ENCODE data around the gene APLP2.

APLP2 gene

GRCh38 chr11:130055617-130056016 is 14.1 kb upstream of the APLP2 start:
- Histone ChIP-seq H3K27ac (ENCODE audit: low read depth, low read length) (no peak overlapping the region), H3K4me1 (ENCODE audit: control insufficient read depth, insufficient read depth, low read length) (no peaks in the 10 kb centered on the region), H3K4me3 (ENCODE audit: low read depth, low read length) (no peak overlapping the region), H3K36me3 (ENCODE audit: control insufficient read depth, insufficient read depth, low read length) (no peaks in the 10 kb centered on the region), H3K27me3 (ENCODE audit: control insufficient read depth, insufficient read depth, low read length) (no peaks in the 10 kb centered on the region), H3K9ac (ENCODE audit: low read length) (no peak overlapping the region), H3K9me3 (ENCODE audit: control insufficient read depth, insufficient read depth, low read depth, low read length) (no peaks in the 10 kb centered on the region)

- no peak overlapping the region for H3K9ac ChIP-seq (ENCODE audit: low read length)
Measured at GRCh38 chr11:130061017-130061416, 8.7 kb upstream of the APLP2 start.

GRCh38 chr11:130062026-130062425 is 7.7 kb upstream of the APLP2 start:
- Histone ChIP-seq H3K9me3 (ENCODE audit: control insufficient read depth, insufficient read depth, low read depth, low read length) (no peaks in the 10 kb centered on the region), H3K9ac (ENCODE audit: low read length) (no peak overlapping the region), H3K36me3 (ENCODE audit: control insufficient read depth, insufficient read depth, low read length) (no peaks in the 10 kb centered on the region), H3K4me3 (ENCODE audit: low read depth, low read length) (no peak overlapping the region), H3K27me3 (ENCODE audit: control insufficient read depth, insufficient read depth, low read length) (peaks cover 9% of the 10 kb centered on the region; the same call in 1 of the 2 replicates), H3K27ac (ENCODE audit: low read depth, low read length) (no peak overlapping the region), H3K4me1 (ENCODE audit: control insufficient read depth, insufficient read depth, low read length) (no peaks in the 10 kb centered on the region; the same call in 1 of the 2 replicates)

More at GRCh38 chr11:130061017-130061416, 8.7 kb upstream of the APLP2 start:
- H3K27ac ChIP-seq (ENCODE audit: low read depth, low read length): no peak overlapping the region
- H3K27me3 ChIP-seq (ENCODE audit: control insufficient read depth, insufficient read depth, low read length): peaks cover 9% of the 10 kb centered on the region; the same call in 1 of the 2 replicates
- no peaks in the 10 kb centered on the region for H3K9me3 ChIP-seq (ENCODE audit: control insufficient read depth, insufficient read depth, low read depth, low read length)
- H3K4me1 ChIP-seq (ENCODE audit: control insufficient read depth, insufficient read depth, low read length): no peaks in the 10 kb centered on the region; the same call in 1 of the 2 replicates
- H3K4me3 ChIP-seq (ENCODE audit: low read depth, low read length): no peak overlapping the region
- H3K36me3 ChIP-seq (ENCODE audit: control insufficient read depth, insufficient read depth, low read length): no peaks in the 10 kb centered on the region

- H3K27me3 ChIP-seq (ENCODE audit: control insufficient read depth, insufficient read depth, low read length): peaks cover 22% of the 10 kb centered on the region
- H3K4me3 ChIP-seq (ENCODE audit: low read depth, low read length): no peak overlapping the region
- H3K4me1 ChIP-seq (ENCODE audit: control insufficient read depth, insufficient read depth, low read length): peaks cover 4% of the 10 kb centered on the region
- H3K27ac ChIP-seq (ENCODE audit: low read depth, low read length): no peak overlapping the region
- H3K9me3 ChIP-seq (ENCODE audit: control insufficient read depth, insufficient read depth, low read depth, low read length): no peaks in the 10 kb centered on the region
- no peaks in the 10 kb centered on the region for H3K36me3 ChIP-seq (ENCODE audit: control insufficient read depth, insufficient read depth, low read length)
- no peak overlapping the region for H3K9ac ChIP-seq (ENCODE audit: low read length)
Measured at GRCh38 chr11:130063451-130063850, 6.2 kb upstream of the APLP2 start.

- Histone ChIP-seq H3K4me3 (ENCODE audit: low read depth, low read length) (no peak overlapping the region), H3K9me3 (ENCODE audit: control insufficient read depth, insufficient read depth, low read depth, low read length) (no peaks in the 10 kb centered on the region), H3K27me3 (ENCODE audit: control insufficient read depth, insufficient read depth, low read length) (peaks cover 25% of the 10 kb centered on the region), H3K4me1 (ENCODE audit: control insufficient read depth, insufficient read depth, low read length) (peaks cover 6% of the 10 kb centered on the region), H3K9ac (ENCODE audit: low read length) (no peak overlapping the region), H3K36me3 (ENCODE audit: control insufficient read depth, insufficient read depth, low read length) (no peaks in the 10 kb centered on the region), H3K27ac (ENCODE audit: low read depth, low read length) (no peak overlapping the region)
Measured at GRCh38 chr11:130064596-130064995, 5.1 kb upstream of the APLP2 start.

GRCh38 chr11:130066338-130066737 is 3.4 kb upstream of the APLP2 start:
- Histone ChIP-seq H3K9ac (ENCODE audit: low read length) (no peak overlapping the region), H3K4me3 (ENCODE audit: low read depth, low read length) (no peak overlapping the region), H3K4me1 (ENCODE audit: control insufficient read depth, insufficient read depth, low read length) (peaks cover 7% of the 10 kb centered on the region), H3K9me3 (ENCODE audit: control insufficient read depth, insufficient read depth, low read depth, low read length) (no peaks in the 10 kb centered on the region), H3K27me3 (ENCODE audit: control insufficient read depth, insufficient read depth, low read length) (peaks cover 25% of the 10 kb centered on the region), H3K36me3 (ENCODE audit: control insufficient read depth, insufficient read depth, low read length) (no peaks in the 10 kb centered on the region), H3K27ac (ENCODE audit: low read depth, low read length) (no peak overlapping the region)

- H3K4me3 ChIP-seq (ENCODE audit: low read depth, low read length): peak overlapping the region; percentile 64
- peaks cover 16% of the 10 kb centered on the region for H3K4me1 ChIP-seq (ENCODE audit: control insufficient read depth, insufficient read depth, low read length)
- H3K27me3 ChIP-seq (ENCODE audit: control insufficient read depth, insufficient read depth, low read length): peaks cover 25% of the 10 kb centered on the region
- no peak overlapping the region for H3K27ac ChIP-seq (ENCODE audit: low read depth, low read length)
- no peaks in the 10 kb centered on the region for H3K36me3 ChIP-seq (ENCODE audit: control insufficient read depth, insufficient read depth, low read length)
- no peaks in the 10 kb centered on the region for H3K9me3 ChIP-seq (ENCODE audit: control insufficient read depth, insufficient read depth, low read depth, low read length)
- H3K9ac ChIP-seq (ENCODE audit: low read length): peak overlapping the region; percentile 59
Measured at GRCh38 chr11:130068546-130068985, 1.1 kb upstream of the APLP2 start.

- Histone ChIP-seq H3K9me3 (ENCODE audit: control insufficient read depth, insufficient read depth, low read depth, low read length) (no peaks in the 10 kb centered on the region), H3K27ac (ENCODE audit: low read depth, low read length) (no peak overlapping the region), H3K4me3 (ENCODE audit: low read depth, low read length) (peak overlapping the region; percentile 64), H3K9ac (ENCODE audit: low read length) (peak overlapping the region; percentile 59), H3K36me3 (ENCODE audit: control insufficient read depth, insufficient read depth, low read length) (no peaks in the 10 kb centered on the region), H3K4me1 (ENCODE audit: control insufficient read depth, insufficient read depth, low read length) (peaks cover 16% of the 10 kb centered on the region), H3K27me3 (ENCODE audit: control insufficient read depth, insufficient read depth, low read length) (peaks cover 24% of the 10 kb centered on the region)
Measured at GRCh38 chr11:130068986-130069658, 572 bp upstream of the APLP2 start.

- H3K4me3 ChIP-seq (ENCODE audit: low read depth, low read length): peak overlapping the region; percentile 94
- peak overlapping the region; percentile 94 for H3K9ac ChIP-seq (ENCODE audit: low read length)
- H3K9me3 ChIP-seq (ENCODE audit: control insufficient read depth, insufficient read depth, low read depth, low read length): no peaks in the 10 kb centered on the region; the same call in 1 of the 2 replicates
- H3K36me3 ChIP-seq (ENCODE audit: control insufficient read depth, insufficient read depth, low read length): no peaks in the 10 kb centered on the region
- peak overlapping the region; percentile 70; the same call in 1 of the 2 replicates for H3K27ac ChIP-seq (ENCODE audit: low read depth, low read length)
- peaks cover 17% of the 10 kb centered on the region for H3K27me3 ChIP-seq (ENCODE audit: control insufficient read depth, insufficient read depth, low read length)
- H3K4me1 ChIP-seq (ENCODE audit: control insufficient read depth, insufficient read depth, low read length): peaks cover 16% of the 10 kb centered on the region
Measured at GRCh38 chr11:130070109-130070845, 583 bp downstream of the APLP2 start.

- H3K4me1 ChIP-seq (ENCODE audit: control insufficient read depth, insufficient read depth, low read length): peaks cover 16% of the 10 kb centered on the region
- peak overlapping the region; percentile 94 for H3K4me3 ChIP-seq (ENCODE audit: low read depth, low read length)
- H3K9me3 ChIP-seq (ENCODE audit: control insufficient read depth, insufficient read depth, low read depth, low read length): no peaks in the 10 kb centered on the region; the same call in 1 of the 2 replicates
- H3K27ac ChIP-seq (ENCODE audit: low read depth, low read length): no peak overlapping the region
- peaks cover 17% of the 10 kb centered on the region for H3K27me3 ChIP-seq (ENCODE audit: control insufficient read depth, insufficient read depth, low read length)
- H3K36me3 ChIP-seq (ENCODE audit: control insufficient read depth, insufficient read depth, low read length): no peaks in the 10 kb centered on the region
- peak overlapping the region; percentile 55 for H3K9ac ChIP-seq (ENCODE audit: low read length)
Measured at GRCh38 chr11:130070846-130071200, 1.1 kb downstream of the APLP2 start.

- Histone ChIP-seq H3K9ac (ENCODE audit: low read length) (peak overlapping the region; percentile 36), H3K27me3 (ENCODE audit: control insufficient read depth, insufficient read depth, low read length) (peaks cover 17% of the 10 kb centered on the region), H3K27ac (ENCODE audit: low read depth, low read length) (no peak overlapping the region), H3K4me3 (ENCODE audit: low read depth, low read length) (peak overlapping the region; percentile 94), H3K9me3 (ENCODE audit: control insufficient read depth, insufficient read depth, low read depth, low read length) (no peaks in the 10 kb centered on the region; the same call in 1 of the 2 replicates), H3K4me1 (ENCODE audit: control insufficient read depth, insufficient read depth, low read length) (peaks cover 16% of the 10 kb centered on the region), H3K36me3 (ENCODE audit: control insufficient read depth, insufficient read depth, low read length) (no peaks in the 10 kb centered on the region)
Measured at GRCh38 chr11:130071211-130071712, 1.6 kb downstream of the APLP2 start.
